ENCODE measurements around the gene CDY2B. TPM values are rescaled to one million over a fixed set of nuclear protein-coding genes. Genes with fewer than 3 reads are reported as not detected.
"Not testable (repeated sequence)": the region's sequence is repeated elsewhere in the genome, so short reads cannot be mapped to it uniquely, and the experiment has no call there.

The CDY2B gene
- total RNA-seq, 2 experiments from 2014 or later: not detected

- DNase-seq; H3K4me3 Mint-ChIP-seq; H3K27me3 Mint-ChIP-seq (ENCODE audit: low read depth); H3K9me3 Mint-ChIP-seq (ENCODE audit: insufficient read depth); H3K27ac Mint-ChIP-seq; H3K36me3 Mint-ChIP-seq (ENCODE audit: low read depth); POLR2A ChIA-PET; H3K4me1 Mint-ChIP-seq (ENCODE audit: low read depth); CTCF ChIA-PET; ATAC-seq: not testable (repeated sequence)
Observed at GRCh38 chrY:17849131-17849530, 30.9 kb downstream of the CDY2B start.

- H3K36me3 Mint-ChIP-seq (ENCODE audit: low read depth); H3K27ac Mint-ChIP-seq; H3K4me1 Mint-ChIP-seq (ENCODE audit: low read depth); H3K27me3 Mint-ChIP-seq (ENCODE audit: low read depth); CTCF ChIA-PET; H3K9me3 Mint-ChIP-seq (ENCODE audit: insufficient read depth); DNase-seq; H3K4me3 Mint-ChIP-seq; ATAC-seq; POLR2A ChIA-PET: not testable (repeated sequence)
Observed at GRCh38 chrY:17832149-17832548, 47.9 kb downstream of the CDY2B start.

Other genes starting within 250 kb of the CDY2B start
- gene CDY2A, start 145.6 kb upstream of the CDY2B start, total RNA-seq: not detected

Measured in activated CD8-positive, alpha-beta T cell treated with anti-CD3 and anti-CD28 coated beads, Interleukin-2, amount 10 ng/mL, durations not matched to agents 7 days and 5 days (primary cell).